GM21529 (cell line): ENCODE results near the gene INAFM2.

Source experiments
- ATAC-seq: cut with Tn5 transposase; IDR thresholded peaks from one replicate; pipeline ENCODE4 v1.9.1; 2021; ENCODE audit not compliant: unreplicated experiment

INAFM2 gene

GRCh38 chr15:40342416-40343320, 19.2 kb downstream of the INAFM2 start:
- ATAC-seq: no peak

GRCh38 chr15:40343512-40343911, 20.0 kb downstream of the INAFM2 start:
- no peak for ATAC-seq

DNA sequence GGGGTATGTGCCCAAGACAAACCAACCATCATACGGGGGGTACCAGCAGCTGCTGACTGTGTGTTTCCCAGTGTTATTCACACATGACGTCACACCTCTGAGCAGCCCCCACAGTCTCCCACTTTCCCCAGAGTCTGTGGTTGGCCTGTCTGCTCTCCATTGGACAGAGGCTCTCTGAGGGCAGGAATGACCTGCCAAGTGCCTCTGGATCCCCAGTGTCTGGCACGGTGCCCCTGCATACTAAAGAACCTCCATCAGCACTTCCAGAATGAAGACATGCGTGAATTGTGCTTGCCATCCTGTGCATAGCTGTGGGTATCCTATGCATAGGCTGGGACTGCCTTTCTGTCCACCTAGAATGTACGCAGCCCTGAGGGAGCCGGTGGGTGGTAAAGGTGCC, 20.7 kb downstream of the INAFM2 start:
- ATAC-seq: no peak

GRCh38 chr15:40344631-40345120, 21.2 kb downstream of the INAFM2 start:
- ATAC-seq: no peak

GRCh38 chr15:40345225-40345866, 21.9 kb downstream of the INAFM2 start:
- no peak for ATAC-seq

DNA sequence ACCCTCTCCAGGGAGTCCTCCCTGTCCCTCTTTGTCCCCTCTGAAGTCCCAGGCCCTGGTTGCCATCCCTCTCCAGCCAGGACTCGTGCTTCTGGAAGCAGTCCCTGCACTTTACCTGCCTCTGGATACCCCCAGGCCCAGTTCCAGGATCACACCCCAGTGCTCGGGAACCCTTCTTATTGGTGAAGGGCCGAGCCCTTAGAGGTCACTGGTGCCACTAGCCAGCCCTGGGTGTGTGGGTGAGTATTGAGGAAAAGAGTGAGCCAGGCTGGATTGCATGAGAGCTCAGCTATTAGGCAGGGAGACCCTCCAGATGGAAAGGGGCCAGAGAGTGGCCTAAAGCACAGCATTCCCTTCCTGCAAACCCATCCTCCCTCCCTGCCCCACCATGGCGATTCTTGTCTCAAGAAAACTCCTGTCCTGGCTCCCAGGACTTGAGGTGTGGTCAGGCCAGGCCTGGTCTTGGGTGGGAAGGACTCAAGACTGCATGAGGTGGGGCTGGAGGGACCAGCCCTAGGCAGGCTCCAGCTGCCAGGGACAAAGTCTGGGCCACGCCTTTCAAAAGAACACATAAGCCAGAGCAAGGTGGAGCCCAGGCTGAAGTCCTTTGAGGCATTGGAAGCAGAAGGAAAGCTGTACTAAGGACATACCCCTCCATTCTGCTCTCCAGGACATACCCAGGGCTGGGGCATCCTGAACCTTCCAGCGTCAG, 22.5 kb downstream of the INAFM2 start:
- ATAC-seq: no peak

- ATAC-seq: no peak
Observed at GRCh38 chr15:40346579-40347558, 23.4 kb downstream of the INAFM2 start.

DNA sequence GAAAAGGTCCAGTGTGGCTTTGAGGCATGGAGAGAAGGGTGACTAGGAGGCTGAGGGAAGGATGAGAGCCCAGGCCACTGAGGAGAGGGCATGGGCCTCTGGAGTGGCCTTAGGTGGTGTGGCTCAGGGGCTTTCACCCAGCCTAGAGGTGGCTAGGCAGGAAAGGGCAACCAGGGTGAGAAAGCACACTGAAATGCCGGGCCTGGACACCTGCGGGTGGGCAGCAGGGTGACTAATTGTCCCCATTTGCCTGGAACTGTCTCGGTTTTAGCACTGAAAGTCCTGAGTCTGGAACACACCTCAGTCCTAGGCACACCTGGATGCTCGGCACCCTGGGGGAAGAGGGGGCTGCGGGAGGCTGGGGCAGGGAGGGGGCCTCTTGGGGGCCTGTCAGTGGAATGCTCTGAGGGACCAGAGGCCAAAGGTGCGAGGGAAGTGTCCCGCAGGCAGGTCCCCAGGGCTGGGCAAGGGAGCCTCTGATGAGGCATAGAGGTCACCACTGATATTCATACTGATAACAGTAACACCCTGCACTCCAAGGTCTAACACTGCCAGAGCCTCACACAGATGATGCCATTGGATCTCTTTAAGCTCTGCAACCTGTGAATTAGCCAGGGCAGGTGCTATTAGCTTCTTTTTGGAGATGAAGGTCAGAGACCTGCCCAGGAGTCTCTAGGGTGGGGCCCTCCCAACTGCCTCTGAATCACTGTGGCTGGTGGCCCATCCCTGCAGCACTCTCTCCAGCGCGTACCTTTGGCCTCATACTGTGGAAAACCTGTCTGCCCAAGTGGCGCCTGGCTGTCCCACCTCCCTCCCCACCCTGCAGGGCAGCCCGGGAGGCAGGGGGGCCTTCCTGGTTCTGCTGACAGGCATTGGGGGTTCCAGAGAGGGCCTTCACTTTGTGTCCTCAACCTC, 24.3 kb downstream of the INAFM2 start:
- ATAC-seq: no peak

GRCh38 chr15:40348474-40348870, 25.0 kb downstream of the INAFM2 start:
- ATAC-seq: no peak

DNA sequence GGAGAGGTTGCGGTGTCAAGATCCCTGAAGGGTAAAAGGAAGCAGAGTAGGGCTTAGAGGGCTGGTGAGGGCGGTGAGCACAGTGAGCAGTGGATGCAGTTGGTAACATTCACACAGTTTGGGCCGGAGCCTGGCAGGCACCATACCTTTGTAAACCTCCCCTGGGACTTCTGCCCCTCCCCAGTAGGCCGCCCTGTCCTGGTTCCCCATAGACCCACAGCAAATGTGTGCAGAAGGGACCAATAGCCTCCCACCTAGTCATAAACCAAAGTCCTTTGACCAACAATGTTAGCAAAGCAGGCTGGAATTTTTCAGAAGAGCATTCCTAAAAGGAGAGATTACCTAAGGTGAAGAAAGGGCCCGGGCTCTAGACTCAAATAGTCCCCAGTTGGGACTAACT, 25.7 kb downstream of the INAFM2 start:
- no peak for ATAC-seq

DNA sequence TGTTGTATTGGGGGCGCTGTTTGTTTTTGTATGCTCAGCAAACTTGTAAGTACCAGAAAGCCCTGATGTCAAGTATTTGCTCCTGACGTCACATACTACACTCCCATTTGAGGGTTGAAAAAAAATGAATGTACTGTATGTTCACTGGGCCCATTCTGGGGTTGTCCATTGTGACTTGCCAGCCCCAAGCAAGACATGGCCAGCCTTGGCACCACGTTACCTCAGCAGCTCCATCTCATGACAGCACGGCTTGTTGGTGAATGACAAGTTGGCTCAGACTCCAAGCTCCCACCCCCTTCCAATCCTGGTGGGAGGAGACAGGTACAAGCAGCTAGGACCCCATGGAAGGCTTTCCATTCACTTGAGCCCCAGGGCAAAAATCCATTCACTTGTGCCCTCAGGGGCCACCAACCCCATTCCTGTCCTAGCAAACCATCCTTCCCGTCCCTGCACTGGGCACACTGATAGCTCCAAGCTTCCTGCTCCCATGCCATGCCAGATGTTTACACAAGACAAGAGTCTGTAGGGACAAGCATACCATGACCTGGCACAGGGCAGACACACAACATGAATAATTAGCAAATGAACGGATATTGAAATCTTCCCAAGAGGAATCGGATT, 28.9 kb downstream of the INAFM2 start:
- no peak for ATAC-seq

DNA sequence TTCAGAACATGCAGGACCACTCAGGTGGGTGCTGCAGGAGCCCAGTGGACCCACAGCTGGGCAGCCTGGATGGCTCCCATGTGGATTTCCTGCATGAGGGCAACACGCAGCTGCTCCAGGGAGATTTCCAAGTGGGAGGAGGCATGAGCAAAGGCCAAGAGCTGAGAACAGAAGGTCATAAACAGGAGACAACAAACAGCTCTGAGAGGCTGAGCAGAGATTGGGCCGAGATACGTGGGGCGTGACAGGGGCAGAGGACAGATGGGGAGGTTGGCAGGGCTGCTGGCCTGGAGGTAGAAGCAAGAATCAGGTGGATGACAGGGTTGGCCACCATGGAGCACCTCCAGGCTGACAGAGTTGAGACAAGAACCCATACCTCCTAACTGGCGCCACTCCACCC, 30.2 kb downstream of the INAFM2 start:
- no peak for ATAC-seq

DNA sequence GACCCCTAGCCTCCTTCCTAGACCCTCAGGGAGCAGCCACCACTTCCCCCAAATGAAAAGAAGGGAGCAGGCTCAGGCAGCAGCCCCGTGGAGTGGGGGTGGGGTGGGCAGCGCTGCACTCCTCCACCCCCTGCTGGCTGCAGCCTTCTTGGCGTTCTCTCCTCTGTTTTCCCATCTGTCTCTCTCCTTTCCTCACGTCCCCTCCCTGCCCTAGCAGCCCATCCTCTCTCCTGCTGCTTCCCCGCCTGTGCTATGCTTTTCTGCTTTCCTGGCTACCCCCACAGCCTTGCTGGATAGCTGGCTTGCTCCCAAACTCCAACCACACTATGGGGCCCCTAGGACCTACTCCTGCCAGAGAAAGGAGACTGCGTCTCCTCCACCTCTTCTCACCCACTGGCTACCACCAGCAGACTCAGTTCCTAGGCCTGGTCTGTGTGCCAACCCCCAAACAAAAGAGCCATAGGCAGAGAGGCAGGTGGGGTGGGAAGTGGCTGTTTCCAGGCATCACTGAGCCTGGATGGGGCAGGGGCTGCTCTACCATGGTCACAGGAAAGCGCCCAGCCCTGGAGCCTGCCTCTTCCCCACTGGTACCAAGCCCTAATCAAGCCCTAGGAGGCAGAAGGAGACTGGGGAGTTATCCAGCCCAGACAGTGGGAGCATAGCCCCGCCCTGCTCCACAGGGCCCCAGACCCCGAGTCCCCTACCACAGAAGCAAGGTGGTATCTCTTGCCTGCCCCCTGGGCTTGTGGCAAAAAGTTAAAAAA, 31.1 kb downstream of the INAFM2 start:
- no peak for ATAC-seq

GRCh38 chr15:40355976-40356585, 32.6 kb downstream of the INAFM2 start:
- ATAC-seq: no peak

GRCh38 chr15:40357246-40357645, 33.8 kb downstream of the INAFM2 start:
- no peak for ATAC-seq

- peak; percentile 76 for ATAC-seq
Observed at GRCh38 chr15:40357723-40358470, 34.4 kb downstream of the INAFM2 start, which contains the start of gene DISP2. Gene DISP2 (plus strand): TSS chr15:40358219. CDS start chr15:40358322, 103 bp downstream.
